HFF-Myc (cell line): ENCODE measurements around the gene SYNPR.

ENCODE experiments used
- DNase-seq: peaks from one replicate; pipeline ENCODE4 v3.0.0-alpha.2; 2011; ENCODE audit warnings: low read depth; ENCODE audit errors: extremely low read depth
- H3K4me3 ChIP-seq: replicated peaks from 2 replicates; pipeline ENCODE4 v1.5.1; 2011; ENCODE audit warnings: low read depth, mild to moderate bottlenecking, control low read depth, low read length
- CTCF ChIP-seq: IDR thresholded peaks from 2 replicates; pipeline ENCODE4 v1.5.1; 2012; ENCODE audit warnings: mild to moderate bottlenecking, low read depth, low read length, control low read depth; ENCODE audit errors: missing control alignments

The SYNPR gene

GRCh38 chr3:63481627-63482026 is 203.5 kb downstream of the SYNPR start:
- no peak overlapping the region for H3K4me3 ChIP-seq
- no peak for TF ChIP-seq CTCF
- DNase-seq = no peak

GRCh38 chr3:63482341-63482740 is 204.2 kb downstream of the SYNPR start:
- no peak for DNase-seq
- H3K4me3 ChIP-seq = no peak overlapping the region
- no peak for TF ChIP-seq CTCF

- no peak overlapping the region for H3K4me3 ChIP-seq
- no peak for DNase-seq
- TF ChIP-seq CTCF = no peak
These were observed 214.4 kb downstream of the SYNPR start for GRCh38 chr3:63492464-63492863.

- H3K4me3 ChIP-seq = no peak overlapping the region
- no peak for DNase-seq
- no peak for TF ChIP-seq CTCF
These were observed 215.0 kb downstream of the SYNPR start for GRCh38 chr3:63493101-63493500.

- no peak for DNase-seq
- TF ChIP-seq CTCF = no peak
- H3K4me3 ChIP-seq = no peak overlapping the region
These were observed 216.5 kb downstream of the SYNPR start for GRCh38 chr3:63494646-63495045.

GRCh38 chr3:63497641-63498040 is 219.5 kb downstream of the SYNPR start:
- no peak overlapping the region for H3K4me3 ChIP-seq
- no peak for DNase-seq
- TF ChIP-seq CTCF = no peak

GRCh38 chr3:63500196-63500595 is 222.1 kb downstream of the SYNPR start:
- no peak for TF ChIP-seq CTCF
- no peak for DNase-seq

More at GRCh38 chr3:63500196-63500595, 222.1 kb downstream of the SYNPR start:
- H3K4me3 ChIP-seq = no peak overlapping the region
